IPS-NIHi7 (cell line): ENCODE measurements around the gene MKKS.
"Not testable (repeated sequence)": the region's sequence is repeated elsewhere in the genome, so short reads cannot be mapped to it uniquely, and the experiment has no call there.

ENCODE experiments used
- DNase-seq: peaks from one replicate; pipeline ENCODE4 v3.0.0; 2012; ENCODE audit warnings: mixed read lengths; ENCODE audit errors: extremely low spot score

The MKKS gene

DNA sequence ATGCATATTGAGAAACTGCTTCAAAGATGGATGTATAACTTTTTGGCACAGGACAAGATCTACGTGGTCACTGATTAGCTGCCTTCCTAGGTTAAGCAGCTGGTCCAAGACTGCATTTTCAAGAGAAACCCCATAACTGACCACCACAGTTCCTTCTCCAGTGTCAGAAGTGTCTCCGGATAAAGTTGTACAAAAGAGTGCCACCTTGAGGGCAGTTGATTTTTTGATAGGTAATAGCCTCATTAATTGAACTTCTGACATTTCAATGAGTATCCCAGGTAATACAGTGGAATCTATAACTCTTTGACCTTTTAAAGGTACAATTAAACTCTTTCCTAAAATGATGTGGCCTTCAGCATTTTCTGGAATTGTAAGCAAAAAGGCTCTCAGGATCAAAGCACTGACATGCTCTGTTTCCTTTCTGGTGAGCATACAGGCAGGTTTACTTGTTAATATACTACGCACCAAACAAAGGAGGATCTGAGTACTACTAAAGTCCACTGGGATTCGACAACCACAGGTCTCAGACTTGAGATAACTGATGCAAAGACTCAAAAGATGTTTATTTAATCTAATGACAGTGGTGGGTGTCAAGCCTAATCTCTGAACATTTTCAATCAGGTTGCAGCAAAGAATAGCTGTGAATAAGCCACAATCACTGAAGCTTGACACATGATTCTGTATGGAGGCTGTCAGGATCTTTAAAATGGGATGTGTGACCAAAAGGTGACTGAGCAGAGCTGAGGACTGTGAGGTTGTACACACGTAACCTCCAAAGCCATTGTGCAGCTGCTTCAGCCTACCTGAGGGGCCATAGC lies 21.2 kb downstream of the MKKS start:
- no peak for DNase-seq

GRCh38 chr20:10411673-10412072 lies 22.3 kb downstream of the MKKS start:
- no peak for DNase-seq

DNA sequence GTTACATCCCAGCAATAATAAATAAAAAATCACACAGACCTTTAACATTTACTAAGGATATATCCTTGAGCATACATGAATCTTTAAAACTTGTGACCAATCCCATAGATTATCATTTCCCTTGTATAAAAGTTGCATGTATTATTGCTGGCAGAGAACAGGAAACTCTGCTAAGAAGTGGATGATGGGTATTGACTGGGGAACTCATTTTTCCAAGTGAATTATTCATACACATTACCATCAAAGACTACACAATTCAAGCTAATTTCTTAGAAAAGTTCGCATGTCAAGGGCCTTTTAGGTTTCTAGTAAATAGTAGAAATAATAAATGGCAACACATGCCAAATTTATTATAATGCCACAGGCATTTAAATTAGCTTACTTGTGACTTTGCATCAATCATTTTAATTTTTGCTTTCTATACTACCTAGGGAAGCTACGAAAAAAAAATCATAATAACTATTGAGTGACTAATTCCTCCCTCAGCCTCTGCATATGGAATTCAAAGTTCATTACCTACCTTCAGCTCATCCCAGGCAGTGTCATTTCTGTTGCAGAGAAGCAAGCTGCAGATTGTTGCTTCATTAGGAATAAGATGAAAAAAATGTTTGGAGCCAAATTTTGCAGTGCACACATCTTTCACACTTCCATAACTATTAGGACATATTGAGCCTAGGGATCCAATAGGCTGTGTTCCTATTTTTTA lies 25.8 kb downstream of the MKKS start:
- no peak for DNase-seq

DNA sequence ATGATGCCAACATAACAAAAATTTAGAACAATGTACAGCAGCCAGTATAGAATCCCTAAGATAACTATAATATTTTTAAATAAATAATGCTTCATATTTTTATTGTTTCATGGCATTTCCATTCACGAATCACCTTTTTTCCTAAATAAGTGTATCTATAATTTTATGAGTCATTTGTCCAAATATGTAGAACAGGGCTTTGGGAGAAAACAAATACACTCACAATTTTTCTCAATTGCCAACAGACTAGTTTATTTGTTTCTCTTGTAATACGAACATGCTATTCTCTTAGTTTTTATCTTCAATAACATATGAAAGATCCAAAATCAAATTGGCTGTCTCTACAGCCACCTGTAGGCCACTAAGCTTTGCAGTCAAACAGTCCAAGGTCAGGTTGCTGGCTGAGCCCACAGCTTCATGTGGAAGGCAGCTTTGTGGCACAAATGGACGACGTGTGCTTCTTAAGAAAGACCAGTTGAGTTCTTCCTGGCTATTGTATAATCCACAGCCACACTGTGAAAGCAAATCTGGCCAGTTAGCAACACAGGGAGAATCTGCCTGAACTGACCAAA lies 29.0 kb downstream of the MKKS start:
- DNase-seq, result no peak

DNA sequence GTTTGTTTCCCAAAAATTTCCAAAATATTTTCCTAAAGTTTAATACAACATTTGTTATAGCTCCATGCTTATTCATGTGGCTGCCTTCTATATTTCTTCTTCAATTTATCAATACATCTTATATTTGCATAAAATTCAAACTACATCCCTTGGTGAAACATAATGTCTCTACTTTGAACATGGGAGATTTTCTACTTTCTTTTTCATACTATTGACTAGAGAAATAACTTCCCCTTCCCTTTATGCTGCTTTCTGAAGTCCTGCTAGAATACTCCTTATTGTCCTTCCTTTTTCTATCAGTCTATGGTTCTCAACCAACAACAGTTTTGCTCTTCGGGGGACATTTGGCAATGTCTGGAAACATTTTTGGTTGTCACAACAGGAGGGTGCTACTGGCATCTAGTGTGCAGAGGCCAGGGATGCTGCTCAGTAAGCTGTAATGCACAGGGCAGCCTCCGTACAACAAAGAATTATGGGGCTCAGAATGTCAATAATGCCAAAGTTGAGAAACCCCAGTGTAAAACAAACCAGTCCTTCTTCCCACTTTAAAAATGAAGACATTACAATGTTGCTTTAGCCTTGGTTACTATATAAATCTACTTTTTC lies 29.9 kb downstream of the MKKS start:
- no peak for DNase-seq

- no peak for DNase-seq
Observed at GRCh38 chr20:10402938-10403608, 30.9 kb downstream of the MKKS start.

GRCh38 chr20:10398834-10399369 lies 35.1 kb downstream of the MKKS start:
- no peak for DNase-seq

DNA sequence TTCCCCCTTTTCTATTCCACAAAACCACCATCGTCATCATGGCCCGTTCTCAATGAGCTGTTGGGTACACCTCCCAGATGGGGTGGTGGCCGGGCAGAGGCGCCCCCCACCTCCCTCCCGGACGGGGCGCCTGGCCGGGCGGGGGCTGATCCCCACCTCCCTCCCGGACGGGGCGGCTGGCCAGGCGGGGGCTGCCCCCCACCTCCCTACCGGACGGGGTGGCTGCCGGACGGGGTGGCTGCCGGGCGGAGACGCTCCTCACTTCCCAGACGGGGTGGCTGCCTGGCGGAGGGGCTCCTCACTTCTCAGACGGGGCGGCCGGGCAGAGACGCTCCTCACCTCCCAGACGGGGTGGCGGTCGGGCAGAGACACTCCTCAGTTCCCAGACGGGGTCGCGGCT lies 39.3 kb downstream of the MKKS start:
- DNase-seq, result not testable (repeated sequence)

GRCh38 chr20:10390709-10391108 lies 43.3 kb downstream of the MKKS start:
- DNase-seq, result no peak

GRCh38 chr20:10388597-10388996 lies 45.4 kb downstream of the MKKS start:
- no peak for DNase-seq

DNA sequence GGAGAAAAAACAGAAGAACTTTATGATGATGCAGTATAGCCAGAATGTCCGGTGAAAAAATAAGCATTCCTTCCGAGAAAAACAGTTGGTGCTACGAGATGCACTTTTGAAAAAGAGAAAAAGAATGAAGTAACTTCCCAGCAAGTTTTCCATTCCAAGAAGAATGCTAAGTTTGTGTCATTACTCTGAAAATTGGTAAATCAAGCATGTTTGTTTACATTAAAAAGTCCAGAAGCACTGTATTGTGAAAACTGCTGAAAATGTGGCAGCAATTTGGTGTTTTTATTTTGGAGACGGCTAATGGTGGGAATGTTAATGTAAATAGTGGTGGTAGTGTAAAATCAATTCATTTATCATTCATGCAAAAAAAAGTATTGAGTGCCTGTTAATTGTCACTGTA lies 46.3 kb downstream of the MKKS start:
- DNase-seq, result no peak

- no peak for DNase-seq
Observed at GRCh38 chr20:10385850-10386544, 48.0 kb downstream of the MKKS start.

DNA sequence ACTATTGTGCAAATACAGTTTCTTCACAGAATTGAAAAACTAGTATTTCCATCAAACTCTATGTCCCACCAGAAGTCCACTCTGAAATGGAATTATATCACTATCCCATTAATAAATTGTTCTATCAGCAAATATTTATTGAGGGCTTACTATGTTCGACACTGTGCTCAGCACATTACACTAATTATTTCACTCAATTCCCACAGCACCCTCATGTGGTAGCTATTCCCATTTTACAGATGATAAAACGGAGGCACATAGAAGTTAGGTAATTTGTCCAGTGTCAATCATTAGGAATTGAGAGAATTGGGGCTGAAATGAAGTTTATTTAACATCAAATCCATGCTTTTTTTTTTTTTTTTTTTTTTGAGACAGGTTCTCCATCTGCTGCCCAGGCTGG lies 52.5 kb downstream of the MKKS start:
- DNase-seq, result no peak

- DNase-seq, result no peak
Observed at GRCh38 chr20:10379761-10380160, 54.3 kb downstream of the MKKS start.

- DNase-seq, result no peak
Observed at GRCh38 chr20:10376270-10377075, 57.5 kb downstream of the MKKS start.

DNA sequence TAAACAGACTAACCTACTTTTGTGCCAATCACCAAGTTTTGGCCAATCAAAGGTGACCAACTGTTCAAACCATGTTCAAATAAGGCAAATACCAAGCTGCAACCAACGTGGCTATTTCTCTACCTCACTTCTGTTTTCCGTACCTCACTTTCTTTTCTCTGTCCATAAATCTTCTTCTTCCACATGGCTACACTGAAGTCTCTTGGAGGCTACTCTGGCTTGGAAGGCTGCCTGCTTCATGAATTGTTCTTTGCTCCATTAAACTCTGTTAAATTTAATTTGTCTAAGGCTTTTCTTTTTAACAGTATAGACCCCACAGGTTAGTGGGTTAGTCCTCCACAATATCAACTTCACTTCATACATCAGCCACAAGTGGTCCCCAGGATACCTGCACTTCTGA lies 58.8 kb downstream of the MKKS start:
- DNase-seq, result no peak

DNA sequence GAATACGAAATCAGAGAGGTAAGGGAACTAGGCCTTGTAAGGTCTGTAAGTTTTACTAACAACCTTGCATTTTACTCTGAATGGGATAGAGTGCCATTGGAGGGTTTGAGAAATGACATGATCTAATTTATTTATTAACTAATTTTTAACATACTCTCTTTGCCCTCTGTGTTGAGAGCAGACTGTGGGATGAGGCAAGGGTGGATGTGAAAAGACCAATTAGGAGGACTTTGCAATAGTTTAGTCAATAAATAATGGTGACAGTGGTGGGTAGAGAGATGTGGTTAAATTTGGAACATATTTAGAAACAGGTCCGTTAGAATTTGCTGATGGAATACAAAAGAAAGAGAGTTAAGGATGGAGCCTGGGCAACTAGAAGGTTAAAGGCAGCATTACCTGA lies 60.0 kb downstream of the MKKS start:
- no peak for DNase-seq

- DNase-seq, result no peak
Observed at GRCh38 chr20:10371467-10371866, 62.6 kb downstream of the MKKS start.

- DNase-seq, result no peak
Observed at GRCh38 chr20:10370091-10370887, 63.7 kb downstream of the MKKS start.

DNA sequence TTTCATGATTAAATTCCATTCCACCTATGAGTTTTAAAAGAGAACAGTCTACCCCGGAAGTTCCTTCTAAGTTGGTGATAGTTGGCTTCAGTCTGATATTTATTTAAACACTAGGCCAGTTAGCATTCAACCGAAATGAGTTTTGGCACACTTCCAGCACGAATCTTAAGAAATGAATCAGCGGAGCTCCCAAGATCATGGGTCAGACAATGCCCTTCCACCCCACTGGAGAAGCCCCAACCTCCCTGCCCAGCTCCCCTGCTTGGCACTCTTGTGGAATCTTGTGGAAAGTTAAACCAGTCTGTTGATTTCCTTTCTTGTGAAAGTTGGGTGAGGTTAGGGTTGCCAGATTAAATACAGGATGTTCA lies 64.3 kb downstream of the MKKS start:
- no peak for DNase-seq
